Vagina (tissue), 2 donors: ENCODE data around the gene BAHCC1.

ENCODE experiments used
- CTCF ChIP-seq, 3 experiments: fragments of 450-650 bp in 2 of 3; fragments of 200-600 bp in 1 of 3; sonication (generic) in 1 of 3; IDR thresholded peaks; one replicate each; pipeline ENCODE4 v1.5.1; 2017 to 2019; ENCODE audit warnings: antibody characterized with exemption in 3 of 3, mild to moderate bottlenecking in 2 of 3, moderate library complexity in 2 of 3
- POLR2A ChIP-seq, 2 donors: fragments of 450-650 bp; IDR thresholded peaks; one replicate each; pipeline ENCODE4 v1.6.1; 2017; ENCODE audit warnings: antibody characterized with exemption in 2 of 2, mild to moderate bottlenecking in 2 of 2, moderate library complexity in 2 of 2
- POLR2AphosphoS5 ChIP-seq, 2 donors: sonication (generic); formaldehyde crosslinking; IDR thresholded peaks; one replicate each; pipeline ENCODE4 v1.9.0; 2017; ENCODE audit warnings: antibody characterized with exemption in 2 of 2, mild to moderate bottlenecking in 2 of 2, low read depth in 1 of 2; ENCODE audit not compliant: insufficient read depth in 1 of 2

DNA sequence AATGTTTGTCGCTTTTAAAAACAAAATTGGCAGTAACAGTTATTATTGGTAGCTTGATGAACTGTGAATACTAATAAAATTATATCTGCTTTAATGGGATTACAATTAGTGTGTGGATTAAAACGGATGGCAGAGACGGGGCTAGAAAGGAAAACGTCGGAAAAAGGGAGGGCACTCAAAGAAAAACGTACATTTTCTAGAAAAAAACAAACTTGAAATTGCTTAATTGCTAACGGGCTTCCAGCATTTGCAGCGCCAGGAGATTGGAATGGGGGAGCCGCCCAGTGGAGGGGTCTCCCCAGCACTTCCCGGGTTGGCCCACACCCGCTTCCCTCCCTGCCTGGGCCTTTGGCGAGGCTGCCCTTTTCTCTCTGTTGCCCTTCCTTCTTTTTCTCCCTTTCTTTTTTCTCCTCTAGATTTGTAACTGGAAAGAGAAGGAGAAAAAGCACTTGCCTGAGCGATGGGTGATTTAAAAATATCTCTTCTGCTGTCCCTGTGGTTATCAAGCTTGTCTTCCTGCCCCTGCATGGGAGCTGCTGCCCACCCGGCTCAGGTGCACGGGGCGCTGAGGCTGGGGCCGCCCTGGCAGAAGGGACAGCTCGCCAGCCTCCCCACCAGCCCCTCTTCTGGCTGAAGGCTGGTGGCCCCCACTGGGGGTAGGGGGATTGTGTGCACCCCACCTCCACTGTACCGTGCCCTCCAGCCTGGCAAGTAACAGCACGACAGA is 5.9 kb downstream of the BAHCC1 start:
- no peak for TF ChIP-seq CTCF (IDR thresholded peaks at IDR 0.05)
- no peak for TF ChIP-seq POLR2AphosphoS5 (IDR thresholded peaks at IDR 0.05; ENCODE audit: insufficient read depth in 1 of 2, low read depth in 1 of 2)
- no peak for TF ChIP-seq POLR2A (IDR thresholded peaks at IDR 0.05)
